SW480 (cell line): ENCODE results near the gene CDS2.

Experiments
- DNase-seq: peaks from one replicate; pipeline ENCODE4 v3.0.0-alpha.2; 2016; ENCODE audit warnings: low spot score

The CDS2 gene

DNA sequence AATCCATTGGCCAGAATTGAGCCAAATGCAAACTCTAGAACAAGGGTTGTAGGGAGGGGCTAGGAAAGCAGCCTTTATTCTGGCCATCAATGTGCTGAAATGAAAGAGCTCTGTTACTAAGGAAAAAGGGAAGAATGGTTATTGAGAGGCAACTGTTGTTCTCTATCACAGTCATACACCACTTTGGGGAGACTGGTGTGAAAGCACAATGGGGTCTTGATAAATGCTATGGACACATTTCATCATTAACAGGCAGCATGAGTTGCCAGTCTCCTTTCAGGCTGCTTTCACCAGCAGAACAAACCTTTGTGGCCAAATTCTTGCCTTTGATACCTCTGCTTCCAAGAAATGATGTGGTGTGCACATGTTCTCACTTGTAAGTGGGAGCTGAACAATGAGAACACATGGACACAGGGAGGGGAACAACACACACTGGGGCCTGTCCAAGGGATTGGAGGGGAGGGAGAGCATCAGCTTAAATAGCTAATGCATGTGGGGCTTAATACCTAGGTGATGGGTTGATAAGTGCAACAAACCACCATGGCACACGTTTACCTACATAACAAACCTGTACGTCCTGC is 86.2 kb downstream of the CDS2 start:
- no peak for DNase-seq

DNA sequence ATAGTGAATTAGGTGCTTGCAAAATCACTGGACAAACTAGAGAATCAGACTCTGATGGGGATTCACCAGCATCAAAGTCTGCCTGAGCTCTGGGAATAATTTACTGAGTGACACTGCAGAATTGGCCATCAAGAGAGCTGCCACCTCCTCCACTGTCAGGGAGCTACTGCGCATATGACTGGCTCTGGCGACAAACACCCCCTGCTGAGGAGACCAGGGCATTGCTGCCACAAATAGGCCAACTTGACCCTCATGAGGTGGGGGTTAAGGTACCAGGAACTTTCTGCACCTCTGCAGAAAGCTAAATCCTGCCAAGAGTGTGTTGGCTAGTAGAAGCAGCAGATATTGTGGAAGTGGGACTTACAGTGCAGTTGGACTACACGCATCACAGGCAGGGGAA is 88.0 kb downstream of the CDS2 start:
- no peak for DNase-seq

DNA sequence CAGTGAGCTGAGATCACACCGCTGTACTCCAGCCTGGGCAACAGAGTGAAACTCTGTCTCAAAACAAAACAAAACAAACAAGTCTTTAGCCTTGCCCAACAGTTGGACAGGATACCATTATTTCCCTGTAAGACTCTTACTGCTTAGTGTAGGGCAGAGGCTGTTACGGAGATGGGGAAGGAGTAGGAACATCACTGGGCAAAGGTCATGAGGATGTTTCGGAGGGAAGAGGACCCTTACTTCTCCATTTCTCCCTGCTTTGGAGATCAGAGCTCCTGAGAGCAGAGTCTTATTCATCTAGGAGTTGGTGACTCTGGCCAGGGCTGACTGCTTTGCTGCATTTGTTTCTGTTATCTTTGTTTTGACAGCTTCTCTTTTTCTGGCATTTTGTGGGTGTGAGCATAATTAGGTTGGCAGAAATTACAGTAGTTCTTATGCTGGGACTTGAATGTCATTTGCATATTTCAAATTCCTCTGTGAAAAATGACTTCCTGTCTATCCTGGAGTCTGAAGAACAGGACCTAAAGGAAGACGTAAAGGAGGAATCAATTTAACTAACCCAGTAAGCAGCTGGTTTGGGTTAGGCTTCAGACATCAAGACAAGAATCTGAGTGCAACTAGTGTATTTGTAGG is 89.0 kb downstream of the CDS2 start:
- DNase-seq: no peak

DNA sequence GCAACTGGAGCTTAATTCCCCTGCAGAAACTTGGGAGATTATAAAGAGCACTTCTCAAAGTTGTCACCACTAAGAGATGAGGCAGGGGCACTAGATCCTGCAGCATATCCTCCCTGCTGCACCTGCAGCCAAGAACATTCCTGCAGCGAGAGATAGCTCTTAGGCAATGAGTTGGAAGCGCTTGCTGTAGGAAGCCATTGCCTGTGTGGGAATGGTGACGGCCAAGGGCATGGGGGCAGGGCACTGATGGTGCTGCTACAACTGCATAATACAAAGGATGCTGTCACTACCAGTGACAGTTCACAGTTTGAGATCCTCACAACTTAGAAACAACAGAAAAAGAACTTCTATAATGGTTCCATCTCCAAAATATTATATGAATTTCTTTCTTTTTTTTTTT is 89.9 kb downstream of the CDS2 start:
- no peak for DNase-seq

DNA sequence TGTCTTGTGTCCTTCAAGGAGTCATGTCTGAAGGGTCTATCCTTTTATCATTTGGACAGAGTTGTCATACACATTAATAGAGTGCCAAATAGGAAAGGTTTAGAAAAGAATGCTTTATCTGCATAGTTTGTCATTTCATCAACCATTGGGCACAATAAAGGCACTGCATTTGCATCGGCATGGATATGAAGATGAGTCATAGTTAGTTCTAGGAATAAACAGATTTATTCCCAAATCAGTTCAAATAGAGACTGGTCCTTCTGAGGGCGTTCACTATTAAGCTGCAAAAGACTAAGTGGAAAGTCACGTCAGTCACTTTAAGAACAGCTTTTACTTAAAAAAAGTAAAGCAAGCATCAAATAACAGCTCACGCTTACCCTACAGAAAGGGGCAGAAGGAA is 90.8 kb downstream of the CDS2 start:
- no peak for DNase-seq

DNA sequence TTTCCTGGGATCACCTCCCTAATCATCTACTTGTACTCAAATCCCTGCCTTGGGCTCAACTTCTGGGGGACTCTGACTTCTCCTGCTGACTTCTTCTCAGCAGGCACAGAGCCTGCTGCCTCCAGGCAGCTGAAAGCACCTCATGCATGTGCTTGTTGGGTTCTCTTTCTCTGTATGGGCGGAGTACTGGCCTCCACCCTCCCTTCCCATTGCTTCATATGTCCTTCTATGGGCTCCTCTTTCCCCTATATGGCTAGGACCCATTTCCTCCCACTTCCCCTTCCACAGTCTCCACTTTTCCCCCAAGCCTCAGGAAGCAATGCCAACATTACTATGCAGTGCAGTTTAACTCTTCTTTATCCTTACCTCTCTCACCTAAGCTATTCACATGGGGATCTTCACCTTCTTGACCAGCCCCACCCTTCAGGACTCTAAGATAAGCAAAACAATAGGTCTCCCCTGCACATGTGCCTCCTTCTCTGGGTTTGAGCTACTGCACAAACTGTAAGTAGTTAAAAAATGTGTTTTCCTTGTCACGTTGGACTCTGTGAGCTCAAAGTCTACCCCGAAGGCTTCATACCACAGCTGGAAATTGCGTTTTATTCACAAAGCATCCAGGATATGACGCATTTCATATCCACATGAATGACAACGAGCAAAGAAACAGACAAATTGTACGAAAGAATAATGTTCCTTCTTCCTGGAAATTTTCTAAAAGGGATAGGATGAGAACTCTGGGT is 93.7 kb downstream of the CDS2 start:
- no peak for DNase-seq

DNA sequence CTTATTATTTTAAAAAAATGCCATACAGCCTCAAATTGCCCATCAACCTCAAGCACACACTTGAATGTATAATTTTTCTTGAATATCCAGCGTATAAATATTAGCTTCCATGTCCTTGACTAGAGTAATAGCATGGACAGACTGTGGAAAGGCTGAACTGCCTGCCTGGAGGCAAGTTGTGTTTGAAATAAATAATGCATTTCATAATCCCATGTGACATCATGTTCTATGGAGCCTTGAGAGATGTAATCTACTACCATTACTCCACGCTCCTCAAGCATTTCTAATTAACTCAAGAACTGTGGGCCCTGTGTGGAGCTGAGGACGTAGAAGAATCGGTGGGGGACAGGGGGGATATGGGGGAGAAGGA is 94.2 kb downstream of the CDS2 start:
- no peak for DNase-seq

DNA sequence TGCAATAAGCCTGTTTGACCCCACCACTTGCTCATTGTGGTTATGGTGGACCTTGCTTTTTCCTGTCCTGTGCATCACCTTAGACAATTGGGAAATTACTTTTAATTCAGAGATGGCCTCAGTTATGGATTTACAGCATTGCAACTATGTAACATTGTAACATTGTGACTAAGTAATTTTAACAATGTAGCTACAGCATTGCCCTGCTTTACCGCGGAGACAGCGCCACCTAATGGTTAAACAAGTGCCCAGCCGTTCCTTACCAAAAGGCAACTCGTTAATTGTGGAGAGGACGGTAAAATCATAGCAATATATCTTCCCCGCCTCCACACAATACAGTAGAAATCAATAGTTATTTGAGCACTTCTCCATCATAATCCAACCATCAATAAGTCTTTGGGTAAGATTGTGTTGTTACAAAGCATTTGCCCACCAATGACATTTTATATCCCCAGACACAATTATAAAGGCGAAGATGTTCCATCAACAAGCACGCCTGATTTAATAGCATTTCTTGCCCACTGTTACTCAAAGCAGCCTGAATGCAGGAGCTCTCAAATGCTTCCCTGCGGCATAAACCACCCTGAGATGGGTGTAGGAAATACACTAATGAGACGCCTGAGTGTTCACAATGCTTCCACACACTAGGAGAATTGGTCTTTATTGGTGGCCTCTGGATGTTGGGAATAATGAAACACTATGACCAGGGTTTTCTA is 96.3 kb downstream of the CDS2 start:
- peak; percentile 43 for DNase-seq

DNA sequence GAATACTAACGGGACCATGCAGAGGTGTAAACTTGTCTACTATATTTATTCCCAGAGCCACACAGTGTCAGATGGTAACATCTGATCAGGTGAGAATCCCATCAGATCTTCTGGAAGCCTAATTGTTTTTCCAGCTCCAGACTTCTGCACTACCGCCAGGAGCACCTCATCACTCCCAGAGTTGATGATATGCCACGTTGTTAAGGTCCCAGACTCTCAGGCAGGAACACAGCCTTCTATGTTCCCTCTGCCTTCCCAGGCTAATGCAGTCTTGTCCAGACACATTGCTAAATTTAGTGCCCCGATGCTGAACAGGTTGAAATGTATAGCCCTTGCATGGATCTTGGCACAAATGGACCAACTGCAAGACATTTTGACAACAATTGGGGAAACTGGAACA is 103.7 kb downstream of the CDS2 start:
- no peak for DNase-seq

DNA sequence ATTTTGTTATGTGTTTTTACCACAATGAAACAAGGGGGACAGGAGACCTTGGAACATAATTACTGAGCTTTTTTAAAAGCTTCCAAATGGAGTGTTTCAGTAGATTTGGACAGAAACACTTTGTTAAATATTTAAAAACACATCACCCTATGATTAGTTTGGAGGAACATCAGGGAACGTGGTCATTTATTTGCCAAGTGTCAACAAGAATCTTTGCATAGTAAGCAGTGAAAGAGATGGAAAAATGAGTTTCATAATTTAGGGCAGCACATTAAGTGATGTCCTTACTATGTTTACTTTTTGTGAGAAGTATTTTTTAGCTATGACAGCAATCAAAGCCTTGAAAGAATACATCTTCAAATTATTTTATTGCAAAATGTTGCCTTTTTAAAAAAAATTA is 107.3 kb downstream of the CDS2 start:
- DNase-seq: no peak

DNA sequence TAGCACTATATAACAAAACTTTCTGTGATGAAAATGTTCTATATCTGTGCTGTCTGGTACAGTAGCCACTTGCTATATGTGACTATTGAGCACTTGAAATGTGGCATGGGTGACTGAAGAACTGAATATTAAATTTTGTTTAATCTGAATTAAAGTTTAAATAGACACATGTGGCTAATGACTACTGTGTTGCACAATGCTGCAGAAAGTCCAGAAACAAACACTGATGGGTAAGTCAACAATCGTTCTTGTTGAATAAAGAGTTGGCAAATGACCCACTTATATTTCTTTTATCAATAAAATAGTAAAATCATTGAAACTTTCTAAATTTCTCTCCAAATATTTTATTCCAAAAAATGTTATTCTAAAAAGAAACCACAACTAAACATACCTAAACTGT is 108.2 kb downstream of the CDS2 start:
- no peak for DNase-seq
